ENCODE measurements around the gene EEA1.

DNA sequence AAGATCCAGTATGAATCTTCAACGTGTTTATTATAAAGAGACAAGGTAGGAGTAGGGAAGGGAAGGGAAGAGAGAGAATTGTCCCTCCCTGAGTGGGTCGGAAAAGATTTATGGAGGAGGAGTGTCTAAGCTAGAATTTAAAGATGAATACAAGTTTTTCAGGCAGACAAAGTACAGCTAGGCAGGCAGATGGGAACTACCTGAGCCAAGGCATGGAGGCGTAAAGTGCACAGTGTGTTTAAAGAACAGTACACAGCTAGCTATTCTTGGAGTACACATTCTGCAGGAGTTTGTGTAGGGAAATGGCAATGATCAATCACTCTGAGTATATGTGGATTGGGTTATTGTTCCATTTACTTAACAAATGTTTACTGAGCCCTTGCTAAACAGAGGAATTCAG lies 206.2 kb downstream of the EEA1 start:
- TF ChIP-seq, protein P1, sequence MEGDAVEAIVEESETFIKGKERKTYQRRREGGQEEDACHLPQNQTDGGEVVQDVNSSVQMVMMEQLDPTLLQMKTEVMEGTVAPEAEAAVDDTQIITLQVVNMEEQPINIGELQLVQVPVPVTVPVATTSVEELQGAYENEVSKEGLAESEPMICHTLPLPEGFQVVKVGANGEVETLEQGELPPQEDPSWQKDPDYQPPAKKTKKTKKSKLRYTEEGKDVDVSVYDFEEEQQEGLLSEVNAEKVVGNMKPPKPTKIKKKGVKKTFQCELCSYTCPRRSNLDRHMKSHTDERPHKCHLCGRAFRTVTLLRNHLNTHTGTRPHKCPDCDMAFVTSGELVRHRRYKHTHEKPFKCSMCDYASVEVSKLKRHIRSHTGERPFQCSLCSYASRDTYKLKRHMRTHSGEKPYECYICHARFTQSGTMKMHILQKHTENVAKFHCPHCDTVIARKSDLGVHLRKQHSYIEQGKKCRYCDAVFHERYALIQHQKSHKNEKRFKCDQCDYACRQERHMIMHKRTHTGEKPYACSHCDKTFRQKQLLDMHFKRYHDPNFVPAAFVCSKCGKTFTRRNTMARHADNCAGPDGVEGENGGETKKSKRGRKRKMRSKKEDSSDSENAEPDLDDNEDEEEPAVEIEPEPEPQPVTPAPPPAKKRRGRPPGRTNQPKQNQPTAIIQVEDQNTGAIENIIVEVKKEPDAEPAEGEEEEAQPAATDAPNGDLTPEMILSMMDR (IDR thresholded peaks at IDR 0.05 in 8 of 11, conservative IDR thresholded peaks at IDR 0.05 in 3 of 11): no peak
- TF ChIP-seq POLR2AphosphoS5 (IDR thresholded peaks at IDR 0.05) (no peak), POLR2A (IDR thresholded peaks at IDR 0.05) (no peak)
